Upper lobe of left lung (tissue), 4 donors: ENCODE data around the gene MRAP2.

Source experiments
- POLR2A ChIP-seq, 4 donors: fragments of 450-650 bp; IDR thresholded peaks; one replicate each; pipeline ENCODE4 v1.5.1; 2016 to 2017; ENCODE audit warnings: antibody characterized with exemption in 4 of 4, mild to moderate bottlenecking in 2 of 4
- TF ChIP-seq, protein P1 (sequence below), 6 experiments: fragments of 450-650 bp in 4 of 6; fragments of 200-600 bp in 2 of 6; sonication (generic) in 2 of 6; IDR thresholded peaks; one replicate each; pipeline ENCODE4 v1.5.1; 2016 to 2019; ENCODE audit warnings: antibody characterized with exemption in 6 of 6

GRCh38 chr6:84007871-84008270 is 25.7 kb upstream of the MRAP2 start:
- TF ChIP-seq, protein P1, sequence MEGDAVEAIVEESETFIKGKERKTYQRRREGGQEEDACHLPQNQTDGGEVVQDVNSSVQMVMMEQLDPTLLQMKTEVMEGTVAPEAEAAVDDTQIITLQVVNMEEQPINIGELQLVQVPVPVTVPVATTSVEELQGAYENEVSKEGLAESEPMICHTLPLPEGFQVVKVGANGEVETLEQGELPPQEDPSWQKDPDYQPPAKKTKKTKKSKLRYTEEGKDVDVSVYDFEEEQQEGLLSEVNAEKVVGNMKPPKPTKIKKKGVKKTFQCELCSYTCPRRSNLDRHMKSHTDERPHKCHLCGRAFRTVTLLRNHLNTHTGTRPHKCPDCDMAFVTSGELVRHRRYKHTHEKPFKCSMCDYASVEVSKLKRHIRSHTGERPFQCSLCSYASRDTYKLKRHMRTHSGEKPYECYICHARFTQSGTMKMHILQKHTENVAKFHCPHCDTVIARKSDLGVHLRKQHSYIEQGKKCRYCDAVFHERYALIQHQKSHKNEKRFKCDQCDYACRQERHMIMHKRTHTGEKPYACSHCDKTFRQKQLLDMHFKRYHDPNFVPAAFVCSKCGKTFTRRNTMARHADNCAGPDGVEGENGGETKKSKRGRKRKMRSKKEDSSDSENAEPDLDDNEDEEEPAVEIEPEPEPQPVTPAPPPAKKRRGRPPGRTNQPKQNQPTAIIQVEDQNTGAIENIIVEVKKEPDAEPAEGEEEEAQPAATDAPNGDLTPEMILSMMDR (IDR thresholded peaks at IDR 0.05): no peak
- no peak for TF ChIP-seq POLR2A (IDR thresholded peaks at IDR 0.05)
